ENCODE measurements around the gene GYG2.
"Not testable (repeated sequence)": the region's sequence is repeated elsewhere in the genome, so short reads cannot be mapped to it uniquely, and the experiment has no call there.

DNA sequence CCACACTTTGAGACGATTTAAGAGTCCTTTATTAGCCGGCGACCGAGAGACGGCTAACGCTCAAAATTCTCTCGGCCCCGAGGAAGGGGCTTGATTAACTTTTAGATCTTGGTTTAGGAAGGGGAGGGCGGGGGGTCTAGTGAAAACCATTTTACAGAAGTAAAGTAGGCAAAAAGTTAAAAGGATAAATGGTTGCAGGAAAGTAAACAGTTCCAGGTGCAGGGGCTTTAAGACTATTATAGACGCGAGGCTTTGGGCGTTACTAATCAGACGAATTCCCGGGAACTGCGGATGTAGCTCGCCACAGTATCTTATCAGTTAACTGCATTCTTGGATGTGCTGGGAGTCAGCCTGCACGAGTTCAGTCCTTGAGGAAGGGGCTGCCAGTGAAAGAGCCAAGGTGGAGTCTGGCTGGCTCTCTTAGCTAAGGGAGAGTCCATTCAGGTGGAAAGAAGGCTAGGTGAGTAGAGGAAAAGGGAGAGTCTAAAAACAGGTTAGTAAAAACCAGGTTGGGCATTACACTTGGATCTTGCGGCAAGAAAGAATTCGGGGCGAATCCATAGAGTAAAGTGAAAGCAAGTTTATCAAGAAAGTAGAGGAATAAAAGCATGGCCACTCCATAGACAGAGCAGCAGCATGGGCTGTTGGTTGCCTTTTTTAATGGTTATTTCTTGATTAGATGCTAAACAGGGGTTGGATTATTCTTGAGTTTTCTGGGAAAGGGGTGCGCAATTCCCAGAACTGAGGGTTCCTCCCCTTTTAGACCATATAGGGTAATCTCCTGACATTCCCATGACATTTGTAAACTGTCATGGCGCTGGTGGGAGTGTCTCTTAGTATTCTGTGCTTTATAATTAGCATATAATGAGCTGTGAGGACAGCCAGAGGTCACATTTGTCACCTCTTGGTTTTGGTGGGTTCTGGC is 62.1 kb downstream of the GYG2 start:
- not testable (repeated sequence) for TF ChIP-seq CTCF (conservative IDR thresholded peaks at IDR 0.05; ENCODE audit: low read depth in 2 of 2); EZH2 (IDR thresholded peaks at IDR 0.05; ENCODE audit: low read depth, unreplicated experiment)
